NT2/D1 (cell line): ENCODE data around the gene MAGI3.

Experiments
- YY1 ChIP-seq: IDR thresholded peaks from 2 replicates; pipeline ENCODE4 v1.6.1; 2011; ENCODE audit not compliant: insufficient read length, insufficient read depth
- ZNF274 ChIP-seq: IDR thresholded peaks from 2 replicates; pipeline ENCODE4 v1.6.1; 2011; ENCODE audit warnings: mild to moderate bottlenecking, low read depth, low read length

- TF ChIP-seq YY1, result no peak
- no peak for TF ChIP-seq ZNF274
Measured at GRCh38 chr1:113442131-113442530, 51.8 kb downstream of the MAGI3 start.
